Astrocyte (in vitro differentiated cells and primary cell): ENCODE measurements around the gene CCDC157. TPM values are rescaled to one million over a fixed set of nuclear protein-coding genes. Genes with fewer than 3 reads are reported as not detected.

Experiments
- DNase-seq: peaks from one replicate; pipeline ENCODE4 v3.0.0-alpha.2; 2010; ENCODE audit warnings: low read depth
- FAIRE-seq: peaks from 2 replicates; lab custom pipeline; 2011; peaks lifted over from hg19 to GRCh38; lab: Jason Lieb, UNC
- H2AFZ ChIP-seq: 2 replicates; pipeline ENCODE4 v1.6.0; 2012; ENCODE audit warnings: low read depth, low read length, inconsistent platforms
- H3K27ac ChIP-seq: 2 replicates; pipeline ENCODE4 v1.5.1; 2011; ENCODE audit warnings: low read depth, low read length, inconsistent platforms
- H3K27me3 ChIP-seq: 2 replicates; pipeline ENCODE4 v1.6.0; 2011; ENCODE audit warnings: low read length, inconsistent platforms; ENCODE audit not compliant: insufficient read depth
- H3K36me3 ChIP-seq: 2 replicates; pipeline ENCODE4 v1.5.1; 2011; ENCODE audit warnings: low read length, inconsistent platforms; ENCODE audit not compliant: insufficient read depth
- H3K4me1 ChIP-seq: 2 replicates; pipeline ENCODE4 v1.5.1; 2011; ENCODE audit warnings: low read length, inconsistent platforms; ENCODE audit not compliant: insufficient read depth
- H3K4me2 ChIP-seq: 2 replicates; pipeline ENCODE4 v1.6.0; 2012; ENCODE audit warnings: low read length, inconsistent platforms
- H3K4me3 ChIP-seq: 2 replicates; pipeline ENCODE4 v1.5.1; 2011; ENCODE audit warnings: low read depth, mild to moderate bottlenecking, low read length, inconsistent platforms; ENCODE audit not compliant: insufficient read depth
- H3K79me2 ChIP-seq: 2 replicates; pipeline ENCODE4 v1.6.0; 2012; ENCODE audit warnings: mild to moderate bottlenecking, low read length, inconsistent platforms; ENCODE audit not compliant: insufficient read depth
- H3K9ac ChIP-seq: 2 replicates; pipeline ENCODE4 v1.6.0; 2012; ENCODE audit warnings: mild to moderate bottlenecking, low read length, inconsistent platforms
- H3K9me3 ChIP-seq: 2 replicates; pipeline ENCODE4 v1.5.1; 2012; ENCODE audit warnings: low read depth, mild to moderate bottlenecking, low read length, inconsistent platforms; ENCODE audit not compliant: insufficient read depth
- H4K20me1 ChIP-seq: 2 replicates; pipeline ENCODE4 v1.6.0; 2012; ENCODE audit warnings: low read length, inconsistent platforms; ENCODE audit not compliant: insufficient read depth
- H3K27ac Mint-ChIP-seq: one replicate; pipeline ENCODE4 v1.8.0; 2021; ENCODE audit warnings: mild to moderate bottlenecking, mixed read lengths; ENCODE audit not compliant: unreplicated experiment
- H3K27me3 Mint-ChIP-seq: one replicate; pipeline ENCODE4 v1.8.0; 2021; ENCODE audit warnings: low read depth, mixed read lengths; ENCODE audit not compliant: unreplicated experiment
- H3K36me3 Mint-ChIP-seq: one replicate; pipeline ENCODE4 v1.8.0; 2021; ENCODE audit warnings: low read depth, mixed read lengths; ENCODE audit not compliant: unreplicated experiment
- H3K4me1 Mint-ChIP-seq: one replicate; pipeline ENCODE4 v1.8.0; 2021; ENCODE audit warnings: low read depth, mixed read lengths; ENCODE audit not compliant: unreplicated experiment
- H3K4me3 Mint-ChIP-seq: one replicate; pipeline ENCODE4 v1.8.0; 2021; ENCODE audit warnings: mild to moderate bottlenecking, moderate library complexity, mixed read lengths; ENCODE audit not compliant: unreplicated experiment
- H3K9me3 Mint-ChIP-seq: one replicate; pipeline ENCODE4 v1.8.0; 2021; ENCODE audit warnings: mild to moderate bottlenecking, mixed read lengths; ENCODE audit not compliant: unreplicated experiment
- CTCF ChIP-seq: IDR thresholded peaks from 2 replicates; pipeline ENCODE4 v1.5.1; 2011; ENCODE audit warnings: low read depth, mild to moderate bottlenecking, inconsistent platforms, low read length, moderate library complexity; ENCODE audit not compliant: insufficient read depth
- EZH2 ChIP-seq: IDR thresholded peaks from 2 replicates; pipeline ENCODE4 v1.6.1; 2012; ENCODE audit warnings: mild to moderate bottlenecking, low read length, inconsistent platforms; ENCODE audit not compliant: insufficient read depth
- total RNA-seq: library from RNA; stranded (reverse); gene quantifications from 2 replicates; pipeline ENCODE4 v1.2.1, GENCODE V29; 2021

The CCDC157 gene
- total RNA-seq, 1 donor from 2014 or later: 2.9 TPM

- DNase-seq (peak; percentile 68), FAIRE-seq (no peak)
- H3K9ac ChIP-seq: peak within 1 kb of the TSS; percentile 95
- Mint-ChIP-seq H3K27ac (peak within 1 kb of the TSS; percentile 67), H3K27me3 (no peaks in the 10 kb centered on the region), H3K36me3 (peaks cover 3% of the 10 kb centered on the region), H3K9me3 (no peaks in the 10 kb centered on the region), H3K4me1 (peaks cover 30% of the 10 kb centered on the region), H3K4me3 (peak within 1 kb of the TSS; percentile 92)
- peak within 1 kb of the TSS; percentile 77 for H3K4me3 ChIP-seq
- H3K27ac ChIP-seq: peak within 1 kb of the TSS; percentile 79
- peak within 1 kb of the TSS; percentile 76 for H2AFZ ChIP-seq
- peaks cover 46% of the 10 kb centered on the region for H3K79me2 ChIP-seq
- TF ChIP-seq EZH2 (no peak), CTCF (no peak)
- H3K9me3 ChIP-seq: no peaks in the 10 kb centered on the region
- peaks cover 44% of the 10 kb centered on the region for H4K20me1 ChIP-seq
- peaks cover 8% of the 10 kb centered on the region for H3K36me3 ChIP-seq
- H3K27me3 ChIP-seq: no peaks in the 10 kb centered on the region
- H3K4me2 ChIP-seq: peak within 1 kb of the TSS; percentile 99
- peaks cover 30% of the 10 kb centered on the region for H3K4me1 ChIP-seq
Measured at GRCh38 chr22:30326706-30327362, 30.0 kb upstream of the CCDC157 start, which contains the start of gene TBC1D10A. TSS of gene TBC1D10A (minus strand) at chr22:30326941. CDS start at chr22:30326881, 60 bp downstream.

GRCh38 chr22:30327864-30328345 is 28.9 kb upstream of the CCDC157 start:
- no peak for TF ChIP-seq EZH2
- no peak for TF ChIP-seq CTCF
- Histone ChIP-seq H3K9ac (no peak overlapping the region), H3K4me3 (no peak overlapping the region), H3K79me2 (peaks cover 35% of the 10 kb centered on the region), H2AFZ (no peak overlapping the region), H3K27ac (no peak overlapping the region), H3K4me1 (peaks cover 30% of the 10 kb centered on the region), H3K4me2 (no peak overlapping the region), H3K27me3 (no peaks in the 10 kb centered on the region), H3K36me3 (peaks cover 18% of the 10 kb centered on the region), H3K9me3 (no peaks in the 10 kb centered on the region), H4K20me1 (peaks cover 39% of the 10 kb centered on the region)
- H3K4me1 Mint-ChIP-seq: peaks cover 30% of the 10 kb centered on the region
- no peak for FAIRE-seq
- H3K27ac Mint-ChIP-seq: peak overlapping the region; percentile 77
- H3K36me3 Mint-ChIP-seq: peaks cover 3% of the 10 kb centered on the region
- H3K27me3 Mint-ChIP-seq: no peaks in the 10 kb centered on the region
- no peaks in the 10 kb centered on the region for H3K9me3 Mint-ChIP-seq
- peak overlapping the region; percentile 69 for H3K4me3 Mint-ChIP-seq
- DNase-seq: no peak

DNA sequence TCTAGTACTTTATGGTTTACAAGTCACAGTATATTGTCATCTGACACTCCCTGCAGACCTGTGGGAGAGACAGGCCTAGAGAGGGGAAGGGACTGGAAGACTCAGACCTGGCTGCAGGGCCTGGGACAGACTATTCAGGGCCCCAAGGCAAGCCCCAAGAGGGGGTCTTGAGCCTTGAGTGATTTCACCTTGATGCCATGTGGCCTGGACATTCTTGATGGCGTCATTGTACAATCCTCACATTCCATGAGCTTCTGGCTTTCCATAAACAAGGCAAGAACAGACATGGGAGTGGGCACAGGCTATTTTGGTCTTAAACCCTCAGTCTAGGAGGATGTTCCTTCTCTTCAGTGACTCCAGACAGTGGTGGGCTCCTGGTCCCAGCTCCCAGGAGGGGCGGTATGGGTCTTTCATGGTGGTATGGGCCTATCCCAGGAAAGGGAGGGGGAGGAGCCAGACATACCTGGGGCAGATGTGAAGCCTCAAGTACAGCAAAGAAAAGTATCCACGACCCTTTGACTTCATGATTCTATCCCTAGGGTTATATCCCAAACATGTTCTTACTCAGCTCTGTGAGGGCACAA is 28.2 kb upstream of the CCDC157 start:
- H3K27me3 ChIP-seq: no peaks in the 10 kb centered on the region
- peak overlapping the region; percentile 24 for H3K27ac ChIP-seq
- Mint-ChIP-seq H3K36me3 (peaks cover 3% of the 10 kb centered on the region), H3K9me3 (no peaks in the 10 kb centered on the region), H3K27me3 (no peaks in the 10 kb centered on the region), H3K4me3 (peak overlapping the region; percentile 27), H3K4me1 (peaks cover 30% of the 10 kb centered on the region), H3K27ac (peak overlapping the region; percentile 77)
- TF ChIP-seq CTCF (no peak), EZH2 (no peak)
- FAIRE-seq: no peak
- H3K4me1 ChIP-seq: peaks cover 27% of the 10 kb centered on the region
- H3K9ac ChIP-seq: no peak overlapping the region
- peaks cover 38% of the 10 kb centered on the region for H4K20me1 ChIP-seq
- H3K79me2 ChIP-seq: peaks cover 29% of the 10 kb centered on the region
- no peak for DNase-seq
- H3K4me3 ChIP-seq: no peak overlapping the region
- peak overlapping the region; percentile 15 for H3K4me2 ChIP-seq
- H3K9me3 ChIP-seq: no peaks in the 10 kb centered on the region
- peaks cover 24% of the 10 kb centered on the region for H3K36me3 ChIP-seq
- no peak overlapping the region for H2AFZ ChIP-seq
